HCT116 (cell line): ENCODE measurements around the gene LMBR1L.
A peak's percentile ranks its signal among the peaks of the same experiment; 100 is the strongest.

Source experiments
- ATF3 ChIP-seq: IDR thresholded peaks from 2 replicates; pipeline ENCODE4 v1.6.1; 2012
- CBX3 ChIP-seq: IDR thresholded peaks from 2 replicates; pipeline ENCODE4 v1.6.1; 2012; ENCODE audit warnings: low read depth
- CTCF ChIP-seq, 3 experiments: fragments of 200-600 bp in 1 of 3; sonication (generic) in 1 of 3; IDR thresholded peaks in 2 of 3; conservative IDR thresholded peaks in 1 of 3; 2 replicates each; pipeline ENCODE4 v1.5.1; 2012 to 2017; ENCODE audit warnings: low read depth in 2 of 3, low read length in 2 of 3, antibody characterized with exemption in 1 of 3, borderline replicate concordance in 1 of 3, control low read depth in 1 of 3, mild to moderate bottlenecking in 1 of 3, mixed read lengths in 1 of 3, mixed run types in 1 of 3, moderate library complexity in 1 of 3; ENCODE audit not compliant: insufficient read depth in 1 of 3
- EZH2 ChIP-seq: fragments of 200-600 bp; sonication (generic); IDR thresholded peaks from 2 replicates; pipeline ENCODE4 v1.6.1; 2017; ENCODE audit warnings: antibody characterized with exemption, mixed run types
- JUND ChIP-seq: IDR thresholded peaks from 2 replicates; pipeline ENCODE4 v1.6.1; 2012
- MAX ChIP-seq: IDR thresholded peaks from 2 replicates; pipeline ENCODE4 v1.6.1; 2012
- POLR2A ChIP-seq: IDR thresholded peaks from 2 replicates; pipeline ENCODE4 v1.7.0; 2011; ENCODE audit warnings: borderline replicate concordance; ENCODE audit not compliant: insufficient read depth, insufficient read length; ENCODE audit errors: extremely low read depth
- POLR2AphosphoS5 ChIP-seq: IDR thresholded peaks from 2 replicates; pipeline ENCODE4 v1.6.1; 2011; ENCODE audit warnings: mild to moderate bottlenecking, low read depth, low read length, moderate library complexity
- RAD21 ChIP-seq: IDR thresholded peaks from 2 replicates; pipeline ENCODE4 v1.6.1; 2012; ENCODE audit warnings: low read depth, mild to moderate bottlenecking
- SIN3A ChIP-seq: IDR thresholded peaks from 2 replicates; pipeline ENCODE4 v1.6.1; 2012; ENCODE audit warnings: low read depth
- TCF7L2 ChIP-seq: IDR thresholded peaks from 2 replicates; pipeline ENCODE4 v1.7.0; 2011; ENCODE audit warnings: borderline replicate concordance, inconsistent platforms; ENCODE audit not compliant: insufficient read depth, insufficient read length; ENCODE audit errors: extremely low read depth
- TF ChIP-seq, protein P1 (sequence below): IDR thresholded peaks from 2 replicates; pipeline ENCODE4 v1.6.1; 2012; ENCODE audit warnings: low read depth

GRCh38 chr12:49098035-49098451, 12.6 kb downstream of the LMBR1L start:
- TF ChIP-seq RAD21 (peak; percentile 53), EZH2 (no peak), CTCF (IDR thresholded peaks at IDR 0.05 in 2 of 3, conservative IDR thresholded peaks at IDR 0.05 in 1 of 3; ENCODE audit: borderline replicate concordance in 1 of 3, insufficient read depth in 1 of 3, low read depth in 2 of 3, low read length in 2 of 3) (peak; percentile 52 to 84 (median 79); a peak in 5 of 6 replicates), POLR2A (no peak), MAX (no peak), SIN3A (no peak), CBX3 (no peak), POLR2AphosphoS5 (no peak), ATF3 (no peak), TCF7L2 (no peak), JUND (no peak)
- TF ChIP-seq, protein P1, sequence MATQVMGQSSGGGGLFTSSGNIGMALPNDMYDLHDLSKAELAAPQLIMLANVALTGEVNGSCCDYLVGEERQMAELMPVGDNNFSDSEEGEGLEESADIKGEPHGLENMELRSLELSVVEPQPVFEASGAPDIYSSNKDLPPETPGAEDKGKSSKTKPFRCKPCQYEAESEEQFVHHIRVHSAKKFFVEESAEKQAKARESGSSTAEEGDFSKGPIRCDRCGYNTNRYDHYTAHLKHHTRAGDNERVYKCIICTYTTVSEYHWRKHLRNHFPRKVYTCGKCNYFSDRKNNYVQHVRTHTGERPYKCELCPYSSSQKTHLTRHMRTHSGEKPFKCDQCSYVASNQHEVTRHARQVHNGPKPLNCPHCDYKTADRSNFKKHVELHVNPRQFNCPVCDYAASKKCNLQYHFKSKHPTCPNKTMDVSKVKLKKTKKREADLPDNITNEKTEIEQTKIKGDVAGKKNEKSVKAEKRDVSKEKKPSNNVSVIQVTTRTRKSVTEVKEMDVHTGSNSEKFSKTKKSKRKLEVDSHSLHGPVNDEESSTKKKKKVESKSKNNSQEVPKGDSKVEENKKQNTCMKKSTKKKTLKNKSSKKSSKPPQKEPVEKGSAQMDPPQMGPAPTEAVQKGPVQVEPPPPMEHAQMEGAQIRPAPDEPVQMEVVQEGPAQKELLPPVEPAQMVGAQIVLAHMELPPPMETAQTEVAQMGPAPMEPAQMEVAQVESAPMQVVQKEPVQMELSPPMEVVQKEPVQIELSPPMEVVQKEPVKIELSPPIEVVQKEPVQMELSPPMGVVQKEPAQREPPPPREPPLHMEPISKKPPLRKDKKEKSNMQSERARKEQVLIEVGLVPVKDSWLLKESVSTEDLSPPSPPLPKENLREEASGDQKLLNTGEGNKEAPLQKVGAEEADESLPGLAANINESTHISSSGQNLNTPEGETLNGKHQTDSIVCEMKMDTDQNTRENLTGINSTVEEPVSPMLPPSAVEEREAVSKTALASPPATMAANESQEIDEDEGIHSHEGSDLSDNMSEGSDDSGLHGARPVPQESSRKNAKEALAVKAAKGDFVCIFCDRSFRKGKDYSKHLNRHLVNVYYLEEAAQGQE: no peak
